ENCODE results near the gene FBXL22. TPM values are rescaled to one million over a fixed set of nuclear protein-coding genes. Genes with fewer than 3 reads are reported as not detected.

FBXL22 gene
- total and polyA plus RNA-seq, 2 of the 8 experiments (the other 6 are each of a cell fraction or from before 2014, with no cell fraction given): 0.09 to 0.47 TPM

DNA sequence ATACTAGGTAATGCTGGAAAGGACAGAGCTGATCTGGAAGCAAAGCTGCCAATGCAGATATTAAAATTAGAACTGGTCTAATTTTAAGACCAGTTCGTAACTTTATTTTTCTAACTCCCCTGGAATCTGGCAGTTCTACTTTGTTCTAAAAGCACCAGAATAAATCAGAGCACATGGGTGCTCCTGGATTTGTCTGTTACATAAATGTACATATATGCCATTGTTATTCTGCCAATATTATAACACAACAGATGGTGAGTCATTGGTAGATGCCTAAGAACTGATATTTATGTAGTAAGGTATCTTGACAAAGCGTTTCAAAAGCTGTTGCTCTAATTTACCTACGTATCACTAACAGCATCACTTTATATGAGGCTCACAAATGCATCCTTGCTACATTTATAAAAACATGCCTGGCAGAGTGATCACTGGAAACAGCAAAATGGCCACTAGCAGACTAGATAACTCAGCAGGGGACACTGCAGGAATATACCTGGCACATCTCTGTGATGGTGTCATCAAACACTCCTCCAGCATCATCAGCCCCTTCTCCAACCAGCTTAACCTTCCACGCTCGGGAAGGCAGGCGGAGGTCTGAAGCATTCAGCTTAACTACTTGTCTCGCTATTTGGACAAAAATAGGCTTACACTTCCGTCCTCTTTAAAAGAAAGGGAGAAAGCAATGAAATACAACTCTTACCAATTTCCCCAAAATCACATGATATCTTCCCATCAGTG, 26.2 kb downstream of the FBXL22 start (continued):
- no peak for TF ChIP-seq POLR2AphosphoS5 (IDR thresholded peaks at IDR 0.05; ENCODE audit: low read depth, low read length)

Data from H1 (cell line).